ENCODE measurements around the gene ADD1.
"Not testable (repeated sequence)": the region's sequence is repeated elsewhere in the genome, so short reads cannot be mapped to it uniquely, and the experiment has no call there.

Gene ADD1

GRCh38 chr4:2907226-2907625, 63.6 kb downstream of the ADD1 start:
- no peak for DNase-seq
- in situ Hi-C loops (cut with MboI; ENCODE audit: low pct_unique_long_range_greater_than_20kb, low sequenced_read_pairs) = no loop called here

DNA sequence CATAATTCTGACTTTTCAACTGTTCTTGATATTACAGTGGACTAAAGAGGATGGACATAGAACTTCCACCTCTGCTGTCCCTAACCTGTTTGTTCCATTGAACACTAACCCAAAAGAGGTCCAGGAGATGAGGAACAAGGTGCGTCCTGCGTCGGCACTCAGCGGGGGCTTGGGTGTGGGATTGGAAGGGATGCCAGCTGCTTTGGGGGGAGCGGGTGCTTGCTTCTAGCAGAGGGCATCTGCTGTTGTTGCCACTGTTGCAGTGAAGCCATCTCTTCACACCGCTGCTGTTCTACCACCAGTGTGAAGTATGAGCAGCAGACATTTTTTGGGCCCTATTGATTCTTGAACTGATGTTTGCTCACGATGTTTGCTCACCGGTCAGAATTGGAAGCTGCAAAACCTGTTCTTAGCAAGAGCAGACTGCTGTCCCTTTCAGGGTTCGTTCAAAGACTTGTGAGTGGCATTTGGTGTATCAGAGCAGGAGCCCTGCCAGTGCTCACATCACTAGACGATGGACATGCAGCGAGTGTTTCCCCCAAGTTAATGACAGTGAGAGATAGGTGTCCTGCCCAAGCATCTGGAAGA, 64.2 kb downstream of the ADD1 start:
- in situ Hi-C loops (cut with MboI; ENCODE audit: low pct_unique_long_range_greater_than_20kb, low sequenced_read_pairs) = no loop called here
- no peak for DNase-seq

GRCh38 chr4:2908686-2909085, 65.0 kb downstream of the ADD1 start:
- no peak for DNase-seq
- in situ Hi-C loops (cut with MboI; ENCODE audit: low pct_unique_long_range_greater_than_20kb, low sequenced_read_pairs) = no loop called here

GRCh38 chr4:2909583-2909982, 65.9 kb downstream of the ADD1 start:
- in situ Hi-C loops (cut with MboI; ENCODE audit: low pct_unique_long_range_greater_than_20kb, low sequenced_read_pairs) = no loop called here
- DNase-seq = no peak

DNA sequence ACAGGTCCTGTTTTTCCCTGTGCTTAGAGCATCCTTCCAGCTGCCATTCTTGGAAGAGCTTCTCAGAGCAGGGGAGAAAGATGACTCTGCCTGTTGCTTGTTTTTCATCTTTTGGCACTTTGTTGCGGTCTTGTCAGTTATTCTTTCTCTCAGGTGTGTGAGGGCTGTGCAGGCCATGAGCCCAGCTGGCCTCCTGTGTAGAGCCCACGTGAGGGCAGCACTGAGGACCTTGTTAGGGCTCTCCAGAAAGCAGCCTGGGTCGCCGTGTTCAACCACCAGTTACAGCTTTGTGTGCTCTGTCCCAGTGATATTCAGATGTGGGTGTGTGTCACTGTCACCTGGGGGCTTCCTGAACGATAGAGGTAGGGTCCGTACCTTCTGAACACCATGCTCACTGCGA, 66.8 kb downstream of the ADD1 start:
- no peak for DNase-seq
- in situ Hi-C loops (cut with MboI; ENCODE audit: low pct_unique_long_range_greater_than_20kb, low sequenced_read_pairs) = no loop called here

DNA sequence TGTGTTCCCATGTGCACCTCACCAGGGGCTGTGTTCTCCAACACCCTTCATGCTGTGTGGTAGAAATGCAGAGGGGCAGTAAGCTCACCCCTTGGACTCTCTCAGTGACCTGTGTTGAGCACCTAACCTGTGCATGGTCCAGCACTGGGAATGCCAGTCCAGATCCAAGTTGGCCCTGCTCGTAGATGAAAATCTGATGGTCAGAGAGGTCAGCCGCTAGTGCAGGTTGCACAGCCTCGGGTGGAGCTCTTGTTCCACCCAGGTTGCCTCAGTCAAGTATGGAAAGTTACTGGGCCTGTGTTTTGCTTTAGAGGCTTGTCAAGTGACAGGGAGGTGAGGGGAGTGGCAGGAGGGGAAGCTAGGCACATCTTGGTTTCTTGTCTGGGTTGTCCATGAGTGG, 68.2 kb downstream of the ADD1 start:
- in situ Hi-C loops (cut with MboI; ENCODE audit: low pct_unique_long_range_greater_than_20kb, low sequenced_read_pairs) = no loop called here
- DNase-seq = no peak

DNA sequence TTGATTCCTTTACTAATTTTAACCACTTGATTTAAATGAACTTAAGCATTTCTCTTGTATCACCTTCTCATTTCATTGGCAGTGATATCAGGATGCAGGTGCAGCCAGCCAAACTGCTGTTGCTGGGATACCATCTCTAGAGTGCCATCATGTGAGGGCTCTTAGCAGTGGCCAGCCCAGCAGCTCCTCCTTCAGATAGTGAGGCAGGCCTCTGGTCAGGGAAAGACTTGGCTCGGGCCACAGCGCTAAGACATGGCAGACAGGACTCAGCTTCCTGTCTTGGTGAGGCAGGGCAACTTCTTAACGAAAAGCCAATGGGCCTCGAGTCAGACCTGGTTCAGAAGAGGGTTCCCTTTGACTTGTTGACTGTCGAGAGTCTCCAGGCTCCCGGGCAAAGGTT, 69.5 kb downstream of the ADD1 start:
- in situ Hi-C loops (cut with MboI; ENCODE audit: low pct_unique_long_range_greater_than_20kb, low sequenced_read_pairs) = no loop called here
- no peak for DNase-seq

DNA sequence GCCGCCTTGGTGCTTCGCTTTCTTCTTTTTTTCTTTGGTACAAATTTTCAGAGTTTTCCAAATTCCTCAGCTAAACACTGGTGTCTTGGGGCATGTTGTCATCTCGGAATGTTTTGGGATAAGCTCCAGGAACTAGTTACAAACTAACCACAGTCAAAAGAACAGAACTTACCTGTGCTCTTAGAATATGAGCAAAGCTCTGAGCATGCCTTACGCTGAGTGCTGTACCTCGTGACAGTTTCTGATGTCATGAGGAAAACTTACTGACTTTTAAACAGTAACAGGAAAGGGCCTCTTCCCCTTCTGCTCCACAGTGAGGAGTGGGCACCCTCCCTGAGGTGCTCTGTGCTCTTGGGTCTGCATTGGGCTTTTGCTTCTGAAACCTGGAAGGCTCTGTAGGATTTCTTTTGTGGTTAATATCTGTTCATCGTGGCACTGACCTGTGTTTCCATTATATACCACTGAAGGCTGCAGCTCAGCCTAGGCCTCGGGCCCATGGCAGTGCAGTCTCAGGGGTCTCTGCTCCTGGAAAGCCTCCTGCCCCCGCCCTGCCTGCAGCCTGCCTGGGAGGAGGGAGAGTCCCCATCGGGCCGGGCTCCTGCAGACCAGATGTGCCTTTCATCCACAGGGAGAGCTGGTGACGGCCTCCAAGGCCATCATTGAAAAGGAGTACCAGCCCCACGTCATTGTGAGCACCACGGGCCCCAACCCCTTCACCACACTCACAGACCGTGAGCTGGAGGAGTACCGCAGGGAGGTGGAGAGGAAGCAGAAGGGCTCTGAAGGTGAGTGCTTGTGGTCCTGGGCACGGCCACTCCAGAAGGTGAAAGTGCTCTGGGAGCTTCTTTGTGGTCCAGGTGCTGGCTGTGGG, 70.8 kb downstream of the ADD1 start:
- in situ Hi-C loops (cut with MboI; ENCODE audit: low pct_unique_long_range_greater_than_20kb, low sequenced_read_pairs) = no loop called here
- DNase-seq = no peak

DNA sequence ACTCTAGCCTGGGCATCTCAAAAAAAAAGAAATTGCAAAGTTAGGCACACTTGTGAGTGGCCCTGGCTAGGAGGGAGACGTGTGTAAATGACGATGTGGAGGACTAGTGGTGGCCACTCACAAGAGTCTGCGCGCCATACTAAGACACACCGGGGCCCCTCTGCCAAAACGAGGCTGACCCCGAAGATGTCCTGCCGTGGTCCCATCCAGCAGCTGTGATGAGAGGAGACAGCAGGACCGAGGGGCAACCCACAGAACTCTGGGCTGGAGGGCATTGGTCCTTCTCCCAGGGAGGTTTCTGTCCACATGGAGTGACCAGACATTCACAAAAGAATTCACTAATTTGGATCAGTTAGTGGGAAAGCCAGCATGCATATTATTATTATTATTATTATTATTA, 72.1 kb downstream of the ADD1 start:
- in situ Hi-C loops (cut with MboI; ENCODE audit: low pct_unique_long_range_greater_than_20kb, low sequenced_read_pairs) = no loop called here
- no peak for DNase-seq

- in situ Hi-C loops (cut with MboI; ENCODE audit: low pct_unique_long_range_greater_than_20kb, low sequenced_read_pairs); DNase-seq: not testable (repeated sequence)
These were observed 73.1 kb downstream of the ADD1 start for GRCh38 chr4:2916696-2917095.

DNA sequence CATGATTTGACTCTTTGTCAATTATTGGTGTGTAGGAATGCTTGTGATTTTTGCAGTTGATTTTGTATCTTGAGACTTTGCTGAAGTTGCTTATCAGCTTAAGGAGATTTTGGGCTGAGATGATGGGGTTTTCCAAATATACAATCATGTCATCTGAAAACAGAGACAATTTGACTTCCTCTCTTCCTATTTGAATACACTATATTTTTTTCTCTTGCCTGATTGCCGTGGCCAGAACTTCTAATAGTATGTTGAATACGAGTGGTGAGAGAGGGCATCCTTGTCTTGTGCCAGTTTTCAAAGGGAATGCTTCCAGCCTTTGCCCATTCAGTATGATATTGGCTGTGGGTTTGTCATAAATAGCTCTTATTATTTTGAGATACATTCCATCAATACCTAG, 74.7 kb downstream of the ADD1 start:
- DNase-seq; in situ Hi-C loops (cut with MboI; ENCODE audit: low pct_unique_long_range_greater_than_20kb, low sequenced_read_pairs): not testable (repeated sequence)

- in situ Hi-C loops (cut with MboI; ENCODE audit: low pct_unique_long_range_greater_than_20kb, low sequenced_read_pairs); DNase-seq: not testable (repeated sequence)
These were observed 75.1 kb downstream of the ADD1 start for GRCh38 chr4:2918714-2919113.

DNA sequence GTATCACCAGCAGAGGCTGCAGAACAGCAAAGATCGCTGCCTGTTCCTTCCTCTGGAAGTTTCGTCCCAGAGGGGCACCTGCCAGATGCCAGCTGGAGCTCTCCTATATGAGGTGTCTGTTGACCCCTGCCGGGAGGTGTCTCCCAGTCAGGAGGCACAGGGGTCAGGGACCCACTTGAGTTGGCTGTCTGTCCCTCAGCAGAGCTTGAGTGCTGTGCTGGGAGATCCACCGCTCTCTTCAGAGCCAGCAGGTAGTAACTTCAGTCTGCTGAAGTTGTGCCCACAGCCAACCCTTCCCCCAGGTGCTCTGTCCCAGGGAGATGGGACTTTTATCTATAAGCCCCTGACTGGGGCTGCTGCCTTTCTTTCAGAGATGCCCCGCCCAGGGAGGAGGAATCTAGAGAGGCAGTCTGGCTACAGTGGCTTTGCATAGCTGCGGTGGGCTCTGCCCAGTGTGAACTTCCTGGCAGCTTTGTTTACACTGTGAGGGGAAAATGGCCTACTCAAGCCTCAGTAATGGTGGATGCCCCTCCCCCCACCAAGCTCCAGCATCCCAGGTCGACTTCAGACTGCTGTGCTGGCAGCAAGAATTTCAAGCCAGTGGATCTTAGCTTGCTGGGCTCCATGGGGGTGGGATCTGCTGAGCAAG, 78.9 kb downstream of the ADD1 start:
- in situ Hi-C loops (cut with MboI; ENCODE audit: low pct_unique_long_range_greater_than_20kb, low sequenced_read_pairs); DNase-seq: not testable (repeated sequence)

DNA sequence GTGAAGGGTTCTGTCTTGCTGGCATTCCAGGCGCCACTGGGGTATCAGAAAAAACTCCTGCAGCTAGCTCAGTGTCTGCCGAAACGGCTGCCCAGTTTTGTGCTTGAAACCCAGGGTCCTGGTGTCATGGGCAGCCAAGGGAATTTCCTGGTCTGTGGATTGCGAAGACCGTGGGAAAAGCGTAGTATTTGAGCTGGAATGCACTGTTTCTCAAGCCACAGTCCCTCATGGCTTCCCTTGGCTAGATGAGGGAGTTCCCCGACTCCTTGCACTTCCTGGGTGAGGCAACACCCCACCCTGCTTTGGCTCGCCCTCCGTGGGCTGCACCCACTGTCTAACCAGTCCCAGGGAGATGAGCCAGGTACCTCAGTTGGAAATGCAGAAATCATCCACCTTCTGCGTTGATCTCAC, 79.5 kb downstream of the ADD1 start:
- in situ Hi-C loops (cut with MboI; ENCODE audit: low pct_unique_long_range_greater_than_20kb, low sequenced_read_pairs) = no loop called here
- no peak for DNase-seq

- DNase-seq = no peak
- in situ Hi-C loops (cut with MboI; ENCODE audit: low pct_unique_long_range_greater_than_20kb, low sequenced_read_pairs) = no loop called here
These were observed 80.1 kb downstream of the ADD1 start for GRCh38 chr4:2923668-2924173.

DNA sequence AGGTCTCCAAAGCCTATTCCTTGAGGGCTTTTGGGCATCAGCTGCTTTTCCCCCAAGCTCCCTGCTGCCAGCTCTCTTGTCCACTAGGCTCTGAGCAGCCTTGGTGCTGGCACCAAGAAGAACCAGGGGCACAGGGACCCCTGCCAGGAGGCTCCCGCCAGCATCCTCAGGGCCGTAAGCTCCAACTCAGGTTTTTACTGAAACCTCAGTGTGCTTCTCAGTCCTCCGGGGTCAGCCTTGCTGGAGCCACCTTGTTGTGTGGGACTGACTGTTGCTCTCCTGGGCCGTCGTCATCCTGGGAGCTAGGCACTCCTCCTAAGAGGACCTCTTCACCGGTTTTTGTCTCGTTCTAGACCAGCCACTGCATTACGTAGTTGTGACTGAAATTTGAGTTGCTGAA, 80.6 kb downstream of the ADD1 start:
- in situ Hi-C loops (cut with MboI; ENCODE audit: low pct_unique_long_range_greater_than_20kb, low sequenced_read_pairs) = no loop called here
- no peak for DNase-seq

DNA sequence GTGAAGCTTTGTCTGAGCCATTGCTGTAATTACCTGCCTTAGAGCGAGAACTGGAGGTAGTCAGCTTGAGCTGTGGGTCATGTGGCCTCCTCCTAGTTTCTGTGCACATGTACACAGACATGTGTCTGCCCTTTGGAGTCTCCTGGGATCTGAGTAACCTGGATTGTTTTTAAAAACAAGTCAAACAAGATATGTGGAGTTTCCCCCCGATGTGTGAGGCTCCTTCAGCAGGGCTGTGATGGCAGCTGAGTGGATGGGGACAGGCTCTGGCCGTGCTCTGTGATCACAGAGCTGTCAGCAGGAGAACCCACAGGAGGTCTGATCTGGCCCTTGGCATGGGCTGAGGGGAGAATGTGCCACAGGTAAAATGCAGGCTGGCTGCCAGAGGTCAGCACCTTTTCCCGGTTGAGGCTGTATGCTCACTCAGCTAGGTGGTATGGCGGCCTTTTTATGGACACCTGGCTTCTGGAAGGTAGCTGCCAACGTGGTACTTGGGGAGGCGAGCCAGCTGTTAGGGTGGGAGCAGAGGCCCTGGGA, 81.2 kb downstream of the ADD1 start:
- in situ Hi-C loops (cut with MboI; ENCODE audit: low pct_unique_long_range_greater_than_20kb, low sequenced_read_pairs) = no loop called here

DNA sequence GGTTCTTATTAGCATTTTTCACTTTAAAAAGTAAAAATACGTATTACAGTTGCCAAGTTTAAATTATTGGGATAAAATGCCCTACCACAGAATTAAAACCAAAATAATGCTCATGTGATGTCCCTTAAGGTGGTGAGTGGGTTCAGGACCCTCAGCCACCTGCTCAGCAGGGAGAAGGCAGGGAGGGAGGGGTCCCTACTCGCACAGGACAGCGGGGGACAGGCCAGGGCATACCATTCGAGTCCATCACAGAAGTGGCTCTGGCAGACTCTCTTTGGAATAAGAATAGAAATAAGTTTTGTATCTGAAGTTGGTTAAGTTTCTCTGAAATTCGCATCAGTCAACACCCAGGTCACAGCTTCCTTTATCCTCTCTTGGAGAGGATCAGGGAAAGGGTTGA, 81.9 kb downstream of the ADD1 start:
- in situ Hi-C loops (cut with MboI; ENCODE audit: low pct_unique_long_range_greater_than_20kb, low sequenced_read_pairs) = no loop called here

More for the DNA sequence above, 81.2 kb downstream of the ADD1 start:
- DNase-seq = no peak

GRCh38 chr4:2925931-2926860, 82.6 kb downstream of the ADD1 start:
- in situ Hi-C loops (cut with MboI; ENCODE audit: low pct_unique_long_range_greater_than_20kb, low sequenced_read_pairs) = no loop called here

More for the DNA sequence above, 81.9 kb downstream of the ADD1 start:
- no peak for DNase-seq

More at GRCh38 chr4:2925931-2926860, 82.6 kb downstream of the ADD1 start:
- no peak for DNase-seq

Measured in KBM-7 (cell line).